H9 (cell line): Measurements from ENCODE around the gene PRAMEF12. TPM values are rescaled to one million over a fixed set of nuclear protein-coding genes. Genes with fewer than 3 reads are reported as not detected.

Experiments
- DNase-seq: peaks from one replicate; pipeline ENCODE4 v3.0.0-alpha.2; 2017
- H2AFZ ChIP-seq: one replicate; pipeline ENCODE4 v1.6.1; 2013; ENCODE audit warnings: mild to moderate bottlenecking, low read length, control low read depth, moderate library complexity
- H2AK5ac ChIP-seq: 2 replicates; pipeline ENCODE4 v1.6.1; 2013; ENCODE audit warnings: low read length, control low read depth, mixed read lengths; ENCODE audit not compliant: insufficient read length
- H2BK120ac ChIP-seq: one replicate; pipeline ENCODE4 v1.6.1; 2013; ENCODE audit warnings: low read depth, mild to moderate bottlenecking, low read length, control low read depth, inconsistent platforms; ENCODE audit not compliant: poor library complexity, severe bottlenecking
- H2BK12ac ChIP-seq: 2 replicates; pipeline ENCODE4 v1.6.1; 2013; ENCODE audit warnings: low read length, control low read depth, mixed read lengths, low read depth; ENCODE audit not compliant: insufficient read length
- H2BK15ac ChIP-seq: 2 replicates; pipeline ENCODE4 v1.6.1; 2013; ENCODE audit warnings: low read depth, low read length, control low read depth
- H2BK20ac ChIP-seq: one replicate; pipeline ENCODE4 v1.6.1; 2013; ENCODE audit warnings: low read depth, mild to moderate bottlenecking, low read length, control low read depth, inconsistent platforms; ENCODE audit not compliant: poor library complexity, severe bottlenecking
- H2BK5ac ChIP-seq: 2 replicates; pipeline ENCODE4 v1.6.1; 2013; ENCODE audit warnings: low read length, control low read depth, mixed read lengths; ENCODE audit not compliant: insufficient read length
- H3K14ac ChIP-seq: 2 replicates; pipeline ENCODE4 v1.6.1; 2013; ENCODE audit warnings: low read length, control low read depth; ENCODE audit not compliant: insufficient read depth
- H3K18ac ChIP-seq: 2 replicates; pipeline ENCODE4 v1.6.1; 2013; ENCODE audit warnings: low read depth, mild to moderate bottlenecking, mixed read lengths, low read length, control low read depth; ENCODE audit not compliant: insufficient read length
- H3K23ac ChIP-seq: 2 replicates; pipeline ENCODE4 v1.6.1; 2013; ENCODE audit warnings: low read length, control low read depth, mixed read lengths, low read depth; ENCODE audit not compliant: insufficient read length
- H3K23me2 ChIP-seq: 2 replicates; pipeline ENCODE4 v1.6.1; 2013; ENCODE audit warnings: low read depth, mild to moderate bottlenecking, mixed read lengths, low read length, control low read depth; ENCODE audit not compliant: insufficient read length, poor library complexity, severe bottlenecking
- H3K27ac ChIP-seq: 2 replicates; pipeline ENCODE4 v1.5.1; 2013; ENCODE audit warnings: low read length, control low read depth, mixed read lengths, low read depth; ENCODE audit not compliant: insufficient read length
- H3K27me3 ChIP-seq: 2 replicates; pipeline ENCODE4 v1.6.1; 2013; ENCODE audit warnings: low read length, control low read depth, inconsistent platforms; ENCODE audit not compliant: insufficient read depth
- H3K4ac ChIP-seq: 2 replicates; pipeline ENCODE4 v1.6.1; 2013; ENCODE audit warnings: low read depth, mild to moderate bottlenecking, control low read depth, inconsistent platforms, low read length, moderate library complexity
- H3K4me1 ChIP-seq: 2 replicates; pipeline ENCODE4 v1.6.1; 2013; ENCODE audit warnings: low read length, control low read depth, inconsistent platforms; ENCODE audit not compliant: insufficient read depth
- H3K4me2 ChIP-seq: 2 replicates; pipeline ENCODE4 v1.6.1; 2013; ENCODE audit warnings: low read length, control low read depth, mixed read lengths; ENCODE audit not compliant: insufficient read length, insufficient read depth
- H3K56ac ChIP-seq: 2 replicates; pipeline ENCODE4 v1.6.1; 2013; ENCODE audit warnings: low read depth, mild to moderate bottlenecking, mixed read lengths, low read length, control low read depth; ENCODE audit not compliant: insufficient read length
- H3K79me1 ChIP-seq: 2 replicates; pipeline ENCODE4 v1.6.1; 2013; ENCODE audit warnings: low read depth, mild to moderate bottlenecking, moderate library complexity, low read length, control low read depth, inconsistent platforms; ENCODE audit not compliant: insufficient read depth, poor library complexity, severe bottlenecking
- H3K79me2 ChIP-seq: 2 replicates; pipeline ENCODE4 v1.6.1; 2013; ENCODE audit warnings: low read length, control low read depth, inconsistent platforms; ENCODE audit not compliant: insufficient read depth
- H3K9ac ChIP-seq: 2 replicates; pipeline ENCODE4 v1.6.1; 2013; ENCODE audit warnings: low read length, control low read depth, mixed read lengths; ENCODE audit not compliant: insufficient read length; ENCODE audit errors: extremely low read depth
- H3K9me3 ChIP-seq: one replicate; pipeline ENCODE4 v1.6.1; 2013; ENCODE audit warnings: low read depth, low read length, inconsistent platforms; ENCODE audit not compliant: control insufficient read depth
- H3T11ph ChIP-seq: one replicate; pipeline ENCODE4 v1.6.1; 2013; ENCODE audit warnings: mild to moderate bottlenecking, low read length, control low read depth, inconsistent platforms
- H4K20me1 ChIP-seq: one replicate; pipeline ENCODE4 v1.6.1; 2013; ENCODE audit not compliant: control insufficient read depth, insufficient read length, insufficient read depth
- H4K5ac ChIP-seq: 2 replicates; pipeline ENCODE4 v1.6.1; 2013; ENCODE audit warnings: low read depth, mild to moderate bottlenecking, mixed read lengths, low read length, control low read depth; ENCODE audit not compliant: insufficient read length
- H4K8ac ChIP-seq: replicated peaks from 2 replicates; pipeline ENCODE4 v1.6.1; 2013; ENCODE audit warnings: low read length, control low read depth, mixed read lengths, low read depth; ENCODE audit not compliant: insufficient read length
- H4K91ac ChIP-seq: 2 replicates; pipeline ENCODE4 v1.6.1; 2013; ENCODE audit warnings: low read depth, mild to moderate bottlenecking, moderate library complexity, mixed read lengths, low read length, control low read depth; ENCODE audit not compliant: insufficient read length
- H3K27ac Mint-ChIP-seq, 3 experiments: 2 replicates in 2 of 3; 3 replicates in 1 of 3; pipeline ENCODE4 v1.8.0; 2020 to 2021; ENCODE audit warnings: mixed read lengths in 3 of 3, mild to moderate bottlenecking in 1 of 3, moderate library complexity in 1 of 3
- H3K27me3 Mint-ChIP-seq: 2 replicates; pipeline ENCODE4 v1.8.0; 2021; ENCODE audit warnings: low read depth, mild to moderate bottlenecking, moderate library complexity, mixed read lengths
- H3K36me3 Mint-ChIP-seq, 3 experiments: 2 replicates in 2 of 3; 3 replicates in 1 of 3; pipeline ENCODE4 v1.8.0; 2020 to 2021; ENCODE audit warnings: low read depth in 3 of 3, mixed read lengths in 3 of 3; ENCODE audit not compliant: insufficient read depth in 1 of 3
- H3K4me1 Mint-ChIP-seq, 2 experiments: 2 replicates each; pipeline ENCODE4 v1.8.0; 2020; ENCODE audit warnings: mixed read lengths in 2 of 2
- H3K4me3 Mint-ChIP-seq, 2 experiments: 2 replicates in 1 of 2; 3 replicates in 1 of 2; pipeline ENCODE4 v1.8.0; 2020 to 2021; ENCODE audit warnings: mild to moderate bottlenecking in 2 of 2, mixed read lengths in 2 of 2, moderate library complexity in 1 of 2
- H3K9me3 Mint-ChIP-seq, 2 experiments: 2 replicates in 1 of 2; 3 replicates in 1 of 2; pipeline ENCODE4 v1.8.0; 2020; ENCODE audit warnings: mild to moderate bottlenecking in 2 of 2, mixed read lengths in 2 of 2, moderate library complexity in 1 of 2
- CTCF ChIP-seq: fragments of 200-600 bp; sonication (generic); conservative IDR thresholded peaks from 3 replicates; pipeline ENCODE4 v1.8.0; 2021; ENCODE audit warnings: antibody characterized with exemption, mild to moderate bottlenecking
- WGBS: extraction: QIAGEN DNeasy Blood & Tissue Kit; methylation state at CpG from one replicate; pipeline ENCODE4 v1.1.7; 2013; ENCODE audit warnings: missing lambda C conversion rate, low lambda C conversion rate, mixed read lengths; ENCODE audit not compliant: insufficient read length; ENCODE audit errors: extremely low coverage; 5-methylcytosine and 5-hydroxymethylcytosine counted together
- total RNA-seq: library from RNA; stranded (reverse); gene quantifications from 2 replicates; pipeline ENCODE4 v1.2.1, GENCODE V29; 2021

Gene PRAMEF12
- total RNA-seq, 1 experiment from 2014 or later, result not detected

GRCh38 chr1:12769031-12769430, 4.5 kb upstream of the PRAMEF12 start:
- H3T11ph ChIP-seq, result no peak overlapping the region
- no peaks in the 10 kb centered on the region for H3K23me2 ChIP-seq
- no peak overlapping the region for H2BK15ac ChIP-seq
- H3K9ac ChIP-seq, result no peak overlapping the region
- no peak overlapping the region for H3K4ac ChIP-seq
- H3K27me3 ChIP-seq, result no peaks in the 10 kb centered on the region
- H3K18ac ChIP-seq, result no peak overlapping the region
- H3K23ac ChIP-seq, result no peak overlapping the region
- H2BK120ac ChIP-seq, result no peak overlapping the region
- no peaks in the 10 kb centered on the region for H3K79me1 ChIP-seq
- no peaks in the 10 kb centered on the region for H3K79me2 ChIP-seq
- H4K8ac ChIP-seq, result no peak overlapping the region
- H3K4me1 ChIP-seq, result no peaks in the 10 kb centered on the region
- Mint-ChIP-seq H3K27me3 (peaks cover 8% of the 10 kb centered on the region), H3K4me1 (no peaks in the 10 kb centered on the region), H3K27ac (no peak overlapping the region), H3K9me3 (peaks cover 0 to 4% of the 10 kb centered on the region in 2 experiments; a peak in 3 of 5 replicates), H3K4me3 (no peak overlapping the region), H3K36me3 (no peaks in the 10 kb centered on the region)
- no CpG with 5 or more reads among the region's 2 CpGs for WGBS
- H3K14ac ChIP-seq, result no peak overlapping the region
- H3K27ac ChIP-seq, result no peak overlapping the region
- H2BK5ac ChIP-seq, result no peak overlapping the region
- no peak overlapping the region for H4K5ac ChIP-seq
- H2BK20ac ChIP-seq, result no peak overlapping the region
- H3K9me3 ChIP-seq, result no peaks in the 10 kb centered on the region
- no peaks in the 10 kb centered on the region for H4K20me1 ChIP-seq
- TF ChIP-seq CTCF, result no peak
- H4K91ac ChIP-seq, result no peak overlapping the region
- H2AFZ ChIP-seq, result no peak overlapping the region
- H2AK5ac ChIP-seq, result no peak overlapping the region
- H3K4me2 ChIP-seq, result no peak overlapping the region
- no peak overlapping the region for H3K56ac ChIP-seq
- no peak for DNase-seq
- H2BK12ac ChIP-seq, result no peak overlapping the region
